ENCODE measurements around the gene IFNLR1. TPM values are rescaled to one million over a fixed set of nuclear protein-coding genes. Genes with fewer than 3 reads are reported as not detected.

The IFNLR1 gene
- total and polyA plus RNA-seq, 9 of the 15 experiments (the other 6 are each of a cell fraction or from before 2014, with no cell fraction given): not detected

GRCh38 chr1:24165500-24165899 lies 21.6 kb downstream of the IFNLR1 start:
- CTCF ChIA-PET (ENCODE audit: low intra/inter-chr PET ratio): no interaction called here
- TF ChIP-seq ZSCAN32 (CRISPR knock-in tag; IDR thresholded peaks at IDR 0.05): no peak
- no peak for TF ChIP-seq U2AF2 (optimal IDR thresholded peaks at IDR 0.05; ENCODE audit: low read depth, low read length)
- peak; percentile 88 for TF ChIP-seq ZFP36 (IDR thresholded peaks at IDR 0.05; ENCODE audit: low read depth, low read length, partially characterized antibody)
- no peak for TF ChIP-seq MITF (IDR thresholded peaks at IDR 0.05)
- TF ChIP-seq ILF3 (IDR thresholded peaks at IDR 0.05; ENCODE audit: borderline replicate concordance): no peak
- peak; percentile 34 for TF ChIP-seq RBM25 (IDR thresholded peaks at IDR 0.05; ENCODE audit: low read depth, low read length, severe bottlenecking)
- TF ChIP-seq PBX2 (CRISPR knock-in tag; IDR thresholded peaks at IDR 0.05; ENCODE audit: low read depth): no peak
- no peak for TF ChIP-seq PBX2 (tag; conservative IDR thresholded peaks at IDR 0.05; ENCODE audit: low read depth)

More at GRCh38 chr1:24165500-24165899, 21.6 kb downstream of the IFNLR1 start:
- Histone ChIP-seq H3K4me1 (replicated peaks in 1 of 2; ENCODE audit: control insufficient read depth in 2 of 2, insufficient read depth in 2 of 2, low read length in 2 of 2) (no peaks in the 10 kb centered on the region), H2AFZ (ENCODE audit: low read depth, low read length) (no peak overlapping the region), H3K9me1 (ENCODE audit: control insufficient read depth, insufficient read depth, low read length) (no peaks in the 10 kb centered on the region), H3K9me3 (replicated peaks; ENCODE audit: control insufficient read depth, insufficient read depth, low read depth, low read length) (no peaks in the 10 kb centered on the region), H3K27me3 (ENCODE audit: control insufficient read depth in 2 of 2, insufficient read depth in 2 of 2, low read length in 2 of 2) (peaks cover 50 to 81% of the 10 kb centered on the region in 2 experiments), H3K79me2 (ENCODE audit: control insufficient read depth, insufficient read depth, low read length) (no peaks in the 10 kb centered on the region), H3K4me2 (ENCODE audit: insufficient read depth, low read length) (no peak overlapping the region), H3K27ac (ENCODE audit: extremely low read depth, low read depth, low read length) (no peak overlapping the region), H4K20me1 (replicated peaks; ENCODE audit: control insufficient read depth, insufficient read depth, low read length) (peaks cover 12% of the 10 kb centered on the region; the same call in 1 of the 2 replicates), H3K36me3 (ENCODE audit: control insufficient read depth, insufficient read depth, low read length) (no peaks in the 10 kb centered on the region), H3K4me3 (no peak overlapping the region), H3K9ac (ENCODE audit: insufficient read depth in 1 of 2, low read depth in 2 of 2, low read length in 2 of 2) (no peak overlapping the region)
- in situ Hi-C loops (cut with MboI): no loop called here
- intact Hi-C loops (cut with micrococcal nuclease): no loop called here
- BruUV-seq (replicated peaks): no TSS peak
- FAIRE-seq (no peak), ATAC-seq (no peak), DNase-seq (ENCODE audit: extremely low read depth in 1 of 4, low spot score in 3 of 4) (no peak)
- WGBS (ENCODE audit: insufficient coverage, low coverage, missing lambda C conversion rate): 0% methylated on average over 2 of the region's 2 CpGs
- POLR2A ChIA-PET: interaction anchor here (0.6 to 1.3 kb wide), 4 partner anchors 10 to 51 kb away, joined by 3 to 5 read pairs (median 4); no protein-coding TSS in a partner anchor

Data from K562 (cell line).